Keratinocyte (primary cell): Measurements from ENCODE around the gene PNKD. TPM values are rescaled to one million over a fixed set of nuclear protein-coding genes. Genes with fewer than 3 reads are reported as not detected.
"Not testable (repeated sequence)": the region's sequence is repeated elsewhere in the genome, so short reads cannot be mapped to it uniquely, and the experiment has no call there.

ENCODE experiments used
- DNase-seq: peaks from one replicate; pipeline ENCODE4 v3.0.0-alpha.2; 2011; ENCODE audit warnings: low read depth, missing footprints, low spot score
- FAIRE-seq: peaks from 2 replicates; lab custom pipeline; 2011; peaks lifted over from hg19 to GRCh38; lab: Jason Lieb, UNC
- H2AFZ ChIP-seq: 2 replicates; pipeline ENCODE4 v1.6.0; 2012; ENCODE audit warnings: low read length, control low read depth, inconsistent platforms; ENCODE audit not compliant: control insufficient read depth
- H3K27ac ChIP-seq: 2 replicates; pipeline ENCODE4 v1.5.1; 2011; ENCODE audit warnings: low read length; ENCODE audit not compliant: control insufficient read depth, insufficient read depth
- H3K27me3 ChIP-seq: 3 replicates; pipeline ENCODE4 v1.6.0; 2011; ENCODE audit warnings: low read length; ENCODE audit not compliant: control insufficient read depth, insufficient read depth; ENCODE audit errors: extremely low read depth
- H3K36me3 ChIP-seq, 2 experiments: 2 replicates in 1 of 2; 3 replicates in 1 of 2; pipeline ENCODE4 v1.5.1; 2011; ENCODE audit warnings: low read length in 2 of 2, mild to moderate bottlenecking in 1 of 2; ENCODE audit not compliant: control insufficient read depth in 2 of 2, insufficient read depth in 2 of 2; ENCODE audit errors: extremely low read depth in 1 of 2
- H3K4me1 ChIP-seq: 3 replicates; pipeline ENCODE4 v1.5.1; 2011; ENCODE audit warnings: low read length; ENCODE audit not compliant: control insufficient read depth, insufficient read depth; ENCODE audit errors: extremely low read depth
- H3K4me2 ChIP-seq: 3 replicates; pipeline ENCODE4 v1.6.0; 2011; ENCODE audit warnings: low read depth, low read length; ENCODE audit not compliant: control insufficient read depth, insufficient read depth; ENCODE audit errors: extremely low read depth
- H3K4me3 ChIP-seq, 3 experiments: fragments of 200-600 bp in 1 of 3; sonication (generic) in 1 of 3; 2 replicates in 2 of 3; 3 replicates in 1 of 3; pipeline ENCODE4 v1.5.1; 2011 to 2016; ENCODE audit warnings: low read length in 3 of 3, mild to moderate bottlenecking in 3 of 3, control low read depth in 2 of 3, inconsistent platforms in 1 of 3, low read depth in 1 of 3, mixed read lengths in 1 of 3, mixed run types in 1 of 3, moderate library complexity in 1 of 3; ENCODE audit not compliant: control insufficient read depth in 2 of 3, insufficient read depth in 2 of 3; ENCODE audit errors: extremely low read depth in 1 of 3
- H3K79me2 ChIP-seq: 2 replicates; pipeline ENCODE4 v1.6.0; 2012; ENCODE audit warnings: low read length; ENCODE audit not compliant: control insufficient read depth, insufficient read depth
- H3K9ac ChIP-seq: 3 replicates; pipeline ENCODE4 v1.6.0; 2011; ENCODE audit warnings: low read length; ENCODE audit not compliant: control insufficient read depth, insufficient read depth; ENCODE audit errors: extremely low read depth
- H3K9me1 ChIP-seq: 3 replicates; pipeline ENCODE4 v1.6.0; 2011; ENCODE audit warnings: low read length; ENCODE audit not compliant: control insufficient read depth, insufficient read depth; ENCODE audit errors: extremely low read depth
- H3K9me3 ChIP-seq: 2 replicates; pipeline ENCODE4 v1.5.1; 2012; ENCODE audit warnings: low read depth, low read length; ENCODE audit not compliant: control insufficient read depth
- H4K20me1 ChIP-seq: 3 replicates; pipeline ENCODE4 v1.6.0; 2011; ENCODE audit warnings: low read length; ENCODE audit not compliant: control insufficient read depth, insufficient read depth; ENCODE audit errors: extremely low read depth
- CTCF ChIP-seq, 3 experiments: IDR thresholded peaks in 1 of 3; conservative IDR thresholded peaks in 1 of 3; optimal IDR thresholded peaks in 1 of 3; 2 replicates in 2 of 3; 3 replicates in 1 of 3; pipeline versions ENCODE3 to v1.5.1; 2011; ENCODE audit warnings: low read length in 3 of 3, mild to moderate bottlenecking in 3 of 3, moderate library complexity in 2 of 3, control low read depth in 1 of 3, inconsistent platforms in 1 of 3; ENCODE audit not compliant: insufficient read depth in 2 of 3; ENCODE audit errors: extremely low read depth in 1 of 3
- EZH2 ChIP-seq: IDR thresholded peaks from one replicate; pipeline ENCODE4 v1.6.1; 2012; ENCODE audit warnings: inconsistent platforms, mild to moderate bottlenecking, low read length, moderate library complexity
- dilution Hi-C: fragments of 300-500 bp; cut with MboI; formaldehyde crosslinking; loops from one replicate; pipeline ENCODE4 v1.7.0; 2020; ENCODE audit warnings: low sequenced_read_pairs; ENCODE audit not compliant: extremely low pct_ligation_motif_present
- polyA plus RNA-seq, 5 experiments: library from polyadenylated mRNA; depleted of rRNA in 3 of 5; stranded (reverse) in 3 of 5; stranded (forward) in 1 of 5; unstranded in 1 of 5; fragments of >200 nt; gene quantifications; 1 replicate in 1 of 5; 2 replicates in 3 of 5; 3 replicates in 1 of 5; pipeline versions ENCODE4 v1.2.1 to v1.2.3, GENCODE V29; 2011 to 2012; ENCODE audit warnings: missing spikeins in 2 of 5, low read depth in 1 of 5, low replicate concordance in 1 of 5

The PNKD gene
- polyA plus RNA-seq, 1 donor (not counting 4 experiments of a cell fraction or from before 2014, with no cell fraction given): 22.8 TPM

GRCh38 chr2:218312267-218312756 lies 42.0 kb downstream of the PNKD start:
- H3K4me3 ChIP-seq: no peak overlapping the region
- no peak for TF ChIP-seq CTCF (optimal IDR thresholded peaks at IDR 0.05 in 1 of 3, IDR thresholded peaks at IDR 0.05 in 1 of 3, conservative IDR thresholded peaks at IDR 0.05 in 1 of 3; ENCODE audit: extremely low read depth in 1 of 3, insufficient read depth in 2 of 3, low read length in 3 of 3)
- TF ChIP-seq EZH2: no peak
- no peak overlapping the region for H3K27ac ChIP-seq
- no peak overlapping the region for H2AFZ ChIP-seq
- dilution Hi-C loops: no loop called here
- no peak overlapping the region for H3K4me2 ChIP-seq
- H3K36me3 ChIP-seq: no peaks in the 10 kb centered on the region
- H3K79me2 ChIP-seq: no peaks in the 10 kb centered on the region
- H4K20me1 ChIP-seq: no peaks in the 10 kb centered on the region
- H3K9ac ChIP-seq: no peak overlapping the region
- H3K9me3 ChIP-seq: no peaks in the 10 kb centered on the region
- no peaks in the 10 kb centered on the region for H3K27me3 ChIP-seq
- DNase-seq (no peak), FAIRE-seq (no peak)
- H3K4me1 ChIP-seq: peaks cover 8% of the 10 kb centered on the region
- peaks cover 6% of the 10 kb centered on the region for H3K9me1 ChIP-seq

GRCh38 chr2:218313356-218313755 lies 43.0 kb downstream of the PNKD start:
- no peaks in the 10 kb centered on the region for H3K9me3 ChIP-seq
- H3K9me1 ChIP-seq: peaks cover 6% of the 10 kb centered on the region
- H3K79me2 ChIP-seq: no peaks in the 10 kb centered on the region
- TF ChIP-seq CTCF (optimal IDR thresholded peaks at IDR 0.05 in 1 of 3, IDR thresholded peaks at IDR 0.05 in 1 of 3, conservative IDR thresholded peaks at IDR 0.05 in 1 of 3; ENCODE audit: extremely low read depth in 1 of 3, insufficient read depth in 2 of 3, low read length in 3 of 3): no peak
- TF ChIP-seq EZH2: no peak
- H3K27me3 ChIP-seq: no peaks in the 10 kb centered on the region
- no peak overlapping the region for H3K4me2 ChIP-seq
- no peak for DNase-seq
- peaks cover 10% of the 10 kb centered on the region for H3K4me1 ChIP-seq
- H3K9ac ChIP-seq: no peak overlapping the region
- no peak overlapping the region for H2AFZ ChIP-seq
- dilution Hi-C loops: no loop called here
- no peak for FAIRE-seq
- no peak overlapping the region for H3K4me3 ChIP-seq
- no peak overlapping the region for H3K27ac ChIP-seq
- no peaks in the 10 kb centered on the region for H4K20me1 ChIP-seq
- no peaks in the 10 kb centered on the region for H3K36me3 ChIP-seq

GRCh38 chr2:218314764-218315163 lies 44.4 kb downstream of the PNKD start:
- H3K9me3 ChIP-seq, H3K27me3 ChIP-seq, H3K4me2 ChIP-seq, H3K36me3 ChIP-seq, H3K27ac ChIP-seq, DNase-seq, H3K9ac ChIP-seq, H2AFZ ChIP-seq, H3K9me1 ChIP-seq, dilution Hi-C loops, FAIRE-seq, H3K79me2 ChIP-seq, H3K4me3 ChIP-seq, H4K20me1 ChIP-seq: not testable (repeated sequence)
- peaks cover 10% of the 10 kb centered on the region for H3K4me1 ChIP-seq
